ENCODE data around the gene OOSP1. TPM values are rescaled to one million over a fixed set of nuclear protein-coding genes. Genes with fewer than 3 reads are reported as not detected.

The OOSP1 gene
- total RNA-seq, 1 donor from 2014 or later: not detected

DNA sequence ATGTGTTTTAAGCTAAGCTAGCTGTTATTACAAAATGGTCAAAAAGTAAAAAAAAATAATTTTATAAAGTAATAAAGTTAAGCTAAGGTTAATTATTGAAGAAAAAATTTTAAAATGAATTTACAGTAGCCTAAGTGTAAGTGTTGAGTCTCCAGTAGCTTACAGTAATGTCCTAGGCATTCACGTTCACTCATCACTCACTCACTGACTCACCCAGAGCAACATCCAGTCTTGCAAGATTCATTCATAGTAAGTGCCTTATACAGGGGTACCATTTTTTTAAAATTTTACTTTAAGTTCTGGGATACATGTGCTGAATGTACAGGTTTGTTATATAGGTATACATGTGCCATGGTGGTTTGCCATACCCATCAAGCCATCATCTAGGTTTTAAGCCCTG is 67.1 kb downstream of the OOSP1 start:
- no peak overlapping the region for H3K4me3 Mint-ChIP-seq
- H3K27ac Mint-ChIP-seq (ENCODE audit: unreplicated experiment): no peak overlapping the region
- no peak for DNase-seq (ENCODE audit: low read depth, low spot score)
- H3K27me3 Mint-ChIP-seq (ENCODE audit: low read depth): peaks cover 3% of the 10 kb centered on the region
- H3K36me3 Mint-ChIP-seq (ENCODE audit: low read depth): no peaks in the 10 kb centered on the region
- TF ChIP-seq, protein P1, sequence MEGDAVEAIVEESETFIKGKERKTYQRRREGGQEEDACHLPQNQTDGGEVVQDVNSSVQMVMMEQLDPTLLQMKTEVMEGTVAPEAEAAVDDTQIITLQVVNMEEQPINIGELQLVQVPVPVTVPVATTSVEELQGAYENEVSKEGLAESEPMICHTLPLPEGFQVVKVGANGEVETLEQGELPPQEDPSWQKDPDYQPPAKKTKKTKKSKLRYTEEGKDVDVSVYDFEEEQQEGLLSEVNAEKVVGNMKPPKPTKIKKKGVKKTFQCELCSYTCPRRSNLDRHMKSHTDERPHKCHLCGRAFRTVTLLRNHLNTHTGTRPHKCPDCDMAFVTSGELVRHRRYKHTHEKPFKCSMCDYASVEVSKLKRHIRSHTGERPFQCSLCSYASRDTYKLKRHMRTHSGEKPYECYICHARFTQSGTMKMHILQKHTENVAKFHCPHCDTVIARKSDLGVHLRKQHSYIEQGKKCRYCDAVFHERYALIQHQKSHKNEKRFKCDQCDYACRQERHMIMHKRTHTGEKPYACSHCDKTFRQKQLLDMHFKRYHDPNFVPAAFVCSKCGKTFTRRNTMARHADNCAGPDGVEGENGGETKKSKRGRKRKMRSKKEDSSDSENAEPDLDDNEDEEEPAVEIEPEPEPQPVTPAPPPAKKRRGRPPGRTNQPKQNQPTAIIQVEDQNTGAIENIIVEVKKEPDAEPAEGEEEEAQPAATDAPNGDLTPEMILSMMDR (conservative IDR thresholded peaks at IDR 0.05): no peak
- H3K9me3 Mint-ChIP-seq: no peaks in the 10 kb centered on the region
- no peaks in the 10 kb centered on the region for H3K4me1 Mint-ChIP-seq

Other genes with a start within 250 kb of the OOSP1 start
- gene OR10V1, start 224.6 kb upstream of the OOSP1 start, total RNA-seq: not detected in 2 replicates
- gene STX3, start 183.1 kb upstream of the OOSP1 start, total RNA-seq: 6.5 and 7.0 TPM in 2 replicates
- 44.4 and 45.6 TPM in 2 replicates for gene MRPL16, start 127.7 kb upstream of the OOSP1 start, total RNA-seq
- not detected in 2 replicates for gene CBLIF, start 92.9 kb upstream of the OOSP1 start, total RNA-seq
- not detected in 2 replicates for gene TCN1, start 71.9 kb upstream of the OOSP1 start, total RNA-seq
- not detected in 2 replicates for gene OOSP3, start 59.6 kb upstream of the OOSP1 start, total RNA-seq
- not detected in 2 replicates for gene OOSP4A, start 25.6 kb downstream of the OOSP1 start, total RNA-seq
- not detected in 2 replicates for gene OOSP4B, start 78.7 kb downstream of the OOSP1 start, total RNA-seq
- gene OOSP2, start 102.0 kb downstream of the OOSP1 start, total RNA-seq: not detected in 2 replicates
- gene MS4A3, start 118.2 kb downstream of the OOSP1 start, total RNA-seq: not detected in 2 replicates
- not detected in 2 replicates for gene MS4A2, start 150.2 kb downstream of the OOSP1 start, total RNA-seq
- gene MS4A6A, start 244.7 kb downstream of the OOSP1 start, total RNA-seq: not detected in 2 replicates